OCI-LY7 (cell line): Measurements from ENCODE around the gene RASGRP2.

Source experiments
- EZH2phosphoT487 ChIP-seq: fragments of 200-600 bp; sonication (generic); IDR thresholded peaks from 2 replicates; pipeline ENCODE4 v1.6.1; 2018; ENCODE audit warnings: low read depth, borderline replicate concordance, mild to moderate bottlenecking, mixed run types, antibody characterized with exemption, low read length, moderate library complexity, mixed read lengths
- TF ChIP-seq, protein P1 (sequence below): fragments of 200-600 bp; sonication (generic); conservative IDR thresholded peaks from 2 replicates; pipeline ENCODE4 v1.5.1; 2014; ENCODE audit warnings: mild to moderate bottlenecking, antibody characterized with exemption, low read length, moderate library complexity, mixed read lengths

DNA sequence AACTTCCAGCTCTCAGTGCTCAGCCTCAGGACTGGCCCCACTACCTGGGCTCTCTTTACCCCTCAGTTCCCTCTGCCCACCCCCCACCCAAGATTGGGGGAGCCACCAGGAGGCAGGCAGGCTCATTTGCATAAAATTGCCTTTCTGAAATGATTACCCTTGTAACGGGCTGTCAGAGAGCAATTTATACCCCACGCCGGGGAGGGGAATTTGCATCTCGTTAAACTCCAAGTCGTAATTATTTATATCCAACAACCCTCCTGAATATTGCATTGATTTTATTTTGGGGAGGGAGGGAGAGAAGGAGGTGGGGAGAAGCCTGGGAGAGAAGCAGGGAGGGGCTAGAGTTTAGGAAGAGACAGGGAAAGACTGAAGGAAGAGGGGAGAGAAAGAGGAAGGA lies 29.3 kb downstream of the RASGRP2 start:
- TF ChIP-seq, protein P1, sequence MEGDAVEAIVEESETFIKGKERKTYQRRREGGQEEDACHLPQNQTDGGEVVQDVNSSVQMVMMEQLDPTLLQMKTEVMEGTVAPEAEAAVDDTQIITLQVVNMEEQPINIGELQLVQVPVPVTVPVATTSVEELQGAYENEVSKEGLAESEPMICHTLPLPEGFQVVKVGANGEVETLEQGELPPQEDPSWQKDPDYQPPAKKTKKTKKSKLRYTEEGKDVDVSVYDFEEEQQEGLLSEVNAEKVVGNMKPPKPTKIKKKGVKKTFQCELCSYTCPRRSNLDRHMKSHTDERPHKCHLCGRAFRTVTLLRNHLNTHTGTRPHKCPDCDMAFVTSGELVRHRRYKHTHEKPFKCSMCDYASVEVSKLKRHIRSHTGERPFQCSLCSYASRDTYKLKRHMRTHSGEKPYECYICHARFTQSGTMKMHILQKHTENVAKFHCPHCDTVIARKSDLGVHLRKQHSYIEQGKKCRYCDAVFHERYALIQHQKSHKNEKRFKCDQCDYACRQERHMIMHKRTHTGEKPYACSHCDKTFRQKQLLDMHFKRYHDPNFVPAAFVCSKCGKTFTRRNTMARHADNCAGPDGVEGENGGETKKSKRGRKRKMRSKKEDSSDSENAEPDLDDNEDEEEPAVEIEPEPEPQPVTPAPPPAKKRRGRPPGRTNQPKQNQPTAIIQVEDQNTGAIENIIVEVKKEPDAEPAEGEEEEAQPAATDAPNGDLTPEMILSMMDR: no peak
- TF ChIP-seq EZH2phosphoT487: no peak
